ENCODE results near the gene CSTPP1. TPM values are rescaled to one million over a fixed set of nuclear protein-coding genes. Genes with fewer than 3 reads are reported as not detected.
"Not testable (repeated sequence)": the region's sequence is repeated elsewhere in the genome, so short reads cannot be mapped to it uniquely, and the experiment has no call there.

The CSTPP1 gene
- total RNA-seq, 1 donor from 2014 or later, result 31.5 TPM

- no peak overlapping the region for H3K4me3 ChIP-seq (ENCODE audit: low read depth, low read length)
- no peaks in the 10 kb centered on the region for H3K36me3 ChIP-seq (ENCODE audit: control insufficient read depth, insufficient read depth, low read length)
- TF ChIP-seq CTCF (IDR thresholded peaks at IDR 0.05; ENCODE audit: insufficient read depth, low read length, poor library complexity, severe bottlenecking), result no peak
- DNase-seq (ENCODE audit: low read depth), result peak; percentile 49
- H3K27me3 ChIP-seq (ENCODE audit: control insufficient read depth, insufficient read depth, low read length), result no peaks in the 10 kb centered on the region
Observed at GRCh38 chr11:47189100-47189834, 252.7 kb downstream of the CSTPP1 start.

GRCh38 chr11:47191137-47191536, 254.6 kb downstream of the CSTPP1 start:
- DNase-seq (ENCODE audit: low read depth); H3K4me3 ChIP-seq (ENCODE audit: low read depth, low read length); H3K36me3 ChIP-seq (ENCODE audit: control insufficient read depth, insufficient read depth, low read length); H3K27me3 ChIP-seq (ENCODE audit: control insufficient read depth, insufficient read depth, low read length): not testable (repeated sequence)

- no peaks in the 10 kb centered on the region for H3K27me3 ChIP-seq (ENCODE audit: control insufficient read depth, insufficient read depth, low read length)
- no peak overlapping the region for H3K4me3 ChIP-seq (ENCODE audit: low read depth, low read length)
- no peak for DNase-seq (ENCODE audit: low read depth)
- TF ChIP-seq CTCF (IDR thresholded peaks at IDR 0.05; ENCODE audit: insufficient read depth, low read length, poor library complexity, severe bottlenecking), result no peak
- H3K36me3 ChIP-seq (ENCODE audit: control insufficient read depth, insufficient read depth, low read length), result no peaks in the 10 kb centered on the region
Observed at GRCh38 chr11:47192111-47192510, 255.6 kb downstream of the CSTPP1 start.

- H3K4me3 ChIP-seq (ENCODE audit: low read depth, low read length); H3K36me3 ChIP-seq (ENCODE audit: control insufficient read depth, insufficient read depth, low read length); DNase-seq (ENCODE audit: low read depth); H3K27me3 ChIP-seq (ENCODE audit: control insufficient read depth, insufficient read depth, low read length): not testable (repeated sequence)
Observed at GRCh38 chr11:47198161-47198560, 261.6 kb downstream of the CSTPP1 start.

- H3K27me3 ChIP-seq (ENCODE audit: control insufficient read depth, insufficient read depth, low read length), result no peaks in the 10 kb centered on the region
- no peaks in the 10 kb centered on the region for H3K36me3 ChIP-seq (ENCODE audit: control insufficient read depth, insufficient read depth, low read length)
- H3K4me3 ChIP-seq (ENCODE audit: low read depth, low read length), result no peak overlapping the region
- DNase-seq (ENCODE audit: low read depth), result no peak
- TF ChIP-seq CTCF (IDR thresholded peaks at IDR 0.05; ENCODE audit: insufficient read depth, low read length, poor library complexity, severe bottlenecking), result no peak
Observed at GRCh38 chr11:47201015-47201414, 264.5 kb downstream of the CSTPP1 start.

GRCh38 chr11:47202576-47202975, 266.0 kb downstream of the CSTPP1 start:
- H3K36me3 ChIP-seq (ENCODE audit: control insufficient read depth, insufficient read depth, low read length), result no peaks in the 10 kb centered on the region
- no peak overlapping the region for H3K4me3 ChIP-seq (ENCODE audit: low read depth, low read length)
- no peak for DNase-seq (ENCODE audit: low read depth)
- no peaks in the 10 kb centered on the region for H3K27me3 ChIP-seq (ENCODE audit: control insufficient read depth, insufficient read depth, low read length)
- no peak for TF ChIP-seq CTCF (IDR thresholded peaks at IDR 0.05; ENCODE audit: insufficient read depth, low read length, poor library complexity, severe bottlenecking)

- H3K27me3 ChIP-seq (ENCODE audit: control insufficient read depth, insufficient read depth, low read length), result no peaks in the 10 kb centered on the region
- no peak overlapping the region for H3K4me3 ChIP-seq (ENCODE audit: low read depth, low read length)
- TF ChIP-seq CTCF (IDR thresholded peaks at IDR 0.05; ENCODE audit: insufficient read depth, low read length, poor library complexity, severe bottlenecking), result no peak
- DNase-seq (ENCODE audit: low read depth), result no peak
- H3K36me3 ChIP-seq (ENCODE audit: control insufficient read depth, insufficient read depth, low read length), result no peaks in the 10 kb centered on the region
Observed at GRCh38 chr11:47204637-47204989, 268.1 kb downstream of the CSTPP1 start.

- H3K36me3 ChIP-seq (ENCODE audit: control insufficient read depth, insufficient read depth, low read length); DNase-seq (ENCODE audit: low read depth); H3K4me3 ChIP-seq (ENCODE audit: low read depth, low read length); H3K27me3 ChIP-seq (ENCODE audit: control insufficient read depth, insufficient read depth, low read length): not testable (repeated sequence)
Observed at GRCh38 chr11:47206577-47206976, 270.0 kb downstream of the CSTPP1 start.

All from kidney epithelial cell (primary cell).